BLaER1 (cell line): ENCODE measurements around the gene PCYOX1L.

Experiments used
- H3K27ac ChIP-seq: shearing (Covaris generic); formaldehyde crosslinking; 2 replicates; pipeline ENCODE4 v1.8.1; 2022
- H3K27me3 ChIP-seq: shearing (Covaris generic); formaldehyde crosslinking; 2 replicates; pipeline ENCODE4 v1.8.1; 2022
- H3K36me3 ChIP-seq: shearing (Covaris generic); formaldehyde crosslinking; 2 replicates; pipeline ENCODE4 v1.8.1; 2022
- H3K4me1 ChIP-seq: shearing (Covaris generic); formaldehyde crosslinking; 2 replicates; pipeline ENCODE4 v1.8.1; 2022
- H3K4me2 ChIP-seq: shearing (Covaris generic); formaldehyde crosslinking; 2 replicates; pipeline ENCODE4 v1.8.1; 2022
- H3K4me3 ChIP-seq: shearing (Covaris generic); formaldehyde crosslinking; 2 replicates; pipeline ENCODE4 v1.8.1; 2022
- H3K9ac ChIP-seq: shearing (Covaris generic); formaldehyde crosslinking; 2 replicates; pipeline ENCODE4 v1.8.1; 2022
- H3K9me3 ChIP-seq: shearing (Covaris generic); formaldehyde crosslinking; 2 replicates; pipeline ENCODE4 v1.8.1; 2022
- H4K20me1 ChIP-seq: shearing (Covaris generic); formaldehyde crosslinking; 2 replicates; pipeline ENCODE4 v1.8.1; 2022
- Cebpa-rat ChIP-seq: shearing (Covaris generic); IDR thresholded peaks from 2 replicates; pipeline ENCODE4 v1.8.1; 2022

The PCYOX1L gene

GRCh38 chr5:149402291-149402690 is 44.4 kb downstream of the PCYOX1L start:
- H3K9me3 ChIP-seq, result no peaks in the 10 kb centered on the region
- no peak overlapping the region for H3K27ac ChIP-seq
- TF ChIP-seq Cebpa-rat, result no peak
- no peaks in the 10 kb centered on the region for H3K36me3 ChIP-seq
- peaks cover 28% of the 10 kb centered on the region for H3K4me1 ChIP-seq
- no peaks in the 10 kb centered on the region for H4K20me1 ChIP-seq
- no peak overlapping the region for H3K4me3 ChIP-seq
- no peaks in the 10 kb centered on the region for H3K27me3 ChIP-seq
- no peak overlapping the region for H3K4me2 ChIP-seq
- H3K9ac ChIP-seq, result no peak overlapping the region

DNA sequence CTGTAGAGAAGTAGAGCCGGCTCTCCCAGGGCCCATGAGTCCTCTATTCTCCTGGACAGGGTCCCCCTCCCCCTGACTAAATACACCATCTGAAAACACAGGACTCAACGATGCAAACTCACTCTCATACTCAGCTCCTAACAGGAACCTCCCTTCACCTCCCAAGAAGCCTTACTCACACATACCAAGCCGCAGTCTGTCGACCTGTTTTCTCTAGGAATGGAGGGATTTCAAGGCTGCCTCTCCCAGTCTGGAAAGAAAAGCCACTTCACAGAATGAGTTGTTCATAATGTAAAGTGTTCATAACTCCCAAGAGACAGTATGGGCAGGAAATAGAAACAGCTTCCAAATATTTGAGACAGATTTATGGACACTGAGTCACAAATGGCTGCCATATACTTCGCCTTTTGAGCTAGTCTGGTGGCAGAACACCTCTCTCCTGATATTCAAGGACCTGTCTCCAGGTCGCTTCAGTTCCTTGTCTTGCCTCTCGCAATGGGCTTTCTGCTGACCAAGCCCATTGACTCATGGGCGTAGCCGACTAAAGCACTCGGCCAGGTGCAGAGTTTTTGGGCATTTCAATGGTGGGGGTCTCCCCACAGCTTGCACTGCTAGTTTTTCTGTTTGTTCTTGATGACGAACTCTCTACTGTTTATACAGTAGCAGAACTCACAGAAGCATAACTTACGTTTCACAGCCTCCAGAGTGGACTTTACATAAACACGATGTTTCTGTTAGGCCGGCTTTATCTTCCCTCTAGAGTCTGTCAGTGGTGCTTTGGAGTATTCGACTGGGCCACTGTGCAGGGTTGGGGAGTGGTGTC is 46.3 kb downstream of the PCYOX1L start:
- no peak overlapping the region for H3K4me3 ChIP-seq
- no peaks in the 10 kb centered on the region for H3K36me3 ChIP-seq
- TF ChIP-seq Cebpa-rat, result no peak
- no peak overlapping the region for H3K9ac ChIP-seq
- no peak overlapping the region for H3K27ac ChIP-seq
- H3K4me1 ChIP-seq, result peaks cover 35% of the 10 kb centered on the region
- H3K27me3 ChIP-seq, result no peaks in the 10 kb centered on the region
- no peaks in the 10 kb centered on the region for H4K20me1 ChIP-seq
- no peak overlapping the region for H3K4me2 ChIP-seq
- no peaks in the 10 kb centered on the region for H3K9me3 ChIP-seq

DNA sequence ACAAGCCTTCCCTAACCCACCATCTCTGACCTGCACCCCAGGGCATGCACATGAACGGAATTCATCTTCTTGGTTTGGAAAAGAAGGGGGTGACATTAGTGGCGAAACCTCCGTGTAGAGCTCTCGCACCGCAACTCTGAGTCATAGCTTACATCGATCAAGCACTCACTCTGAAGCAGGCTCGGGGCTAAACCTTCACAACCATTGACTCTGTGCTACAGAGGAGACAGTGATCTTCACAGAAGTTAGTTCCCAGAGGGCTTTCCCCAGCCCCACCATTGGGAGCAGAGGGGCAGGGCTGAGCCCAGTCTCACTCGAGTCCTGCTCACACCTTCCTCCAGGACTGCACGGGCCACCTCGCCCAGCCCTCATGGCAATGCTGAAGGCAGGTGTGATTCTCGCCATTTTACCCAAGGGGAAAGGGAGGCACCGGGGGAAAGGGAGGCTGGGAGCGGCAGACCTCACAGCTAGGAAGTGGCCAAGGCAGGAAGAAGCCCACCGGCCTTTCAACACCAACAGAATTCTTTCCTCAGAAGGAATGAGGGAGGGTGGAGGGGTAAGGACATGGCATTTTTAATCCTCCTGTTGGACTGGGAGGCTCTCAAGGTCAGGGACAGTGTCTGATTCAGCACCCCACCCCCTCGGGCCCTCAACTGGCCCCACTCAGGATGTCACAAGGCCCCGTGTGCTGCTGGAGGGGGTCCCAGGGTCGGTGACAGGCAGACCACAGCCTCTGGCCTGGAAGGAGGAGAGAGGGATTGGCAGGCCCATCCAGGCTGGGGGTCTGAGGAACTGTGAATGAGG is 47.1 kb downstream of the PCYOX1L start:
- Histone ChIP-seq H3K4me2 (peak overlapping the region; percentile 13; the same call in 1 of the 2 replicates), H3K9me3 (no peaks in the 10 kb centered on the region), H3K27me3 (no peaks in the 10 kb centered on the region), H3K4me3 (no peak overlapping the region), H4K20me1 (no peaks in the 10 kb centered on the region), H3K36me3 (no peaks in the 10 kb centered on the region), H3K4me1 (peaks cover 35% of the 10 kb centered on the region), H3K9ac (no peak overlapping the region), H3K27ac (no peak overlapping the region)
- no peak for TF ChIP-seq Cebpa-rat

DNA sequence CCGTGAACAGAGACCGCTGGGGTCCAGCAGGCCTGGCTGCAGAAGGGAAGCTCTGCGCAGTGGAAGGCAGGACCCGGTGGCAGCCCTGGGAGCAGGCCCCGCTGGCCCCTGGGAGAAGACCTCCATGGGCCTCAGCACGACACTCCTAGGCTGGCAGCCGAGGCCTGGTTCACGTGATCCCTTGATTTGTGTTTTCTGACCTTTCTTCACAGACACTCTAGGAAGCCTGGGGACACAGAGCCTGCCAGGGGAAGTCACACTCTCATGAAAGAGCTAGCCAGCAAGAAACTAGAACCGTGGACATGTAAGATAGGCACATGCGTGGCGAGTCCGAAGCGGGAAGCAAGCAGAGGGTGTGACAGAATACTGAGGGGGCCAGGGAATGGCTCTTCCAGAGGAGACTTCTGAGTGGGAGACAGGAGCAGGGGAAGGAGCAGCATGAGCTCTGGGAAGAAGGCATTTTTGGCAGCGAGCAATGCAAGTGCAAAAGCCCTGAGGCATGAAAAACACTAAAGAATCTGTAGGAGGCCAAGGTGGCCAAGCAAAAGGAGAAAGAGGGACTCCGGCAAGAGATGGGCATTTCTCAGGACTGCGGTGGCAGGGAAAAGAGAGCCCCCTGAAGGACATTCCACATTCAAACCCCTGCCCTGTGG is 47.8 kb downstream of the PCYOX1L start:
- TF ChIP-seq Cebpa-rat, result no peak
- H3K4me1 ChIP-seq, result peaks cover 32% of the 10 kb centered on the region
- no peaks in the 10 kb centered on the region for H3K27me3 ChIP-seq
- H3K9ac ChIP-seq, result no peak overlapping the region
- no peaks in the 10 kb centered on the region for H3K9me3 ChIP-seq
- H4K20me1 ChIP-seq, result no peaks in the 10 kb centered on the region
- no peak overlapping the region for H3K27ac ChIP-seq
- no peaks in the 10 kb centered on the region for H3K36me3 ChIP-seq
- H3K4me2 ChIP-seq, result peak overlapping the region; percentile 13; the same call in 1 of the 2 replicates
- H3K4me3 ChIP-seq, result no peak overlapping the region

DNA sequence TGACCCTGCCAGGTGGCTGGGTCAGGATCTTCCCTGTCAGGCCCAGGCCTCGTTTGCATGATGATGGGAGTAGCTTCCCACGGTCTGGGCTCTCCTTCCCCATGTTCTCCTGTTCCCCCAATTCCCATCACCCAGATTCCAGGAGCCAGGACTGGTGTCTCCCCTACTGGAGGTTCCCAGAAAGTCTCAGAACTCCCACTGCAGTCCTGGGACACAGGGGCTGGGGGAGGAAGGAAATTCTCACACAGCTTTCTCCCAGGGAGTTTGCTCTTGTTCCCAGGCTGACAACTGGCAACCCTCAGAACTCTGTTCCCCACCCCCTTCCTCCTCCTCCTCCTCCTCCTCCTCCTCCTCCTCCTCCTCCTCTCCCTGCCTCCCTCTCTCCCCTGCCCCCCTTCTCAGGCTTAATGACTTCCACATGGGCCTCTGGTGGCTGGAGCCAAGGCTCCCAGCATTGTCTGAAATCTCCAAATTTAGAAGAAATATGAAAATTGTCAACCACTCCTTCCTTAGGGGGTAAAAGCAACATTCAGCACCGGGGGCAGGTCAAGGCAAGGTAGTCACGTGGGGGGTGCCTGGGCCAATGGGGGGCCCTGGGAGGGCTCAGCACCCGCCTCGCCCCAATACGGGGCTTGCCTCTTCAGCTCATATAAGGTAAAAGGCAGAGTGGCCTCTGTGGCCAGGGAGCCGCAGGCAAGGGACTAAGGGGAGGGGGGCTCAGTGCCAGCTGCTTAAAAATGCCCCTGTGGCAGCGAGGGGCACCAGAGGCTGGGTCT is 48.5 kb downstream of the PCYOX1L start:
- no peak for TF ChIP-seq Cebpa-rat
- no peaks in the 10 kb centered on the region for H3K27me3 ChIP-seq
- no peak overlapping the region for H3K9ac ChIP-seq
- H4K20me1 ChIP-seq, result no peaks in the 10 kb centered on the region
- no peaks in the 10 kb centered on the region for H3K9me3 ChIP-seq
- H3K27ac ChIP-seq, result no peak overlapping the region
- peak overlapping the region; percentile 26; the same call in 1 of the 2 replicates for H3K4me2 ChIP-seq
- H3K4me3 ChIP-seq, result no peak overlapping the region
- H3K36me3 ChIP-seq, result no peaks in the 10 kb centered on the region
- H3K4me1 ChIP-seq, result peaks cover 29% of the 10 kb centered on the region

- TF ChIP-seq Cebpa-rat, result no peak
- Histone ChIP-seq H3K27me3 (no peaks in the 10 kb centered on the region), H3K4me3 (no peak overlapping the region), H3K9ac (no peak overlapping the region), H3K4me2 (peak overlapping the region; percentile 26; the same call in 1 of the 2 replicates), H3K9me3 (no peaks in the 10 kb centered on the region), H4K20me1 (no peaks in the 10 kb centered on the region), H3K27ac (no peak overlapping the region), H3K36me3 (no peaks in the 10 kb centered on the region), H3K4me1 (peaks cover 29% of the 10 kb centered on the region)
These were observed 49.1 kb downstream of the PCYOX1L start for GRCh38 chr5:149406979-149407306.

GRCh38 chr5:149407323-149408251 is 49.7 kb downstream of the PCYOX1L start:
- H3K9ac ChIP-seq, result no peak overlapping the region
- H4K20me1 ChIP-seq, result no peaks in the 10 kb centered on the region
- no peak for TF ChIP-seq Cebpa-rat
- H3K9me3 ChIP-seq, result no peaks in the 10 kb centered on the region
- no peak overlapping the region for H3K27ac ChIP-seq
- peaks cover 29% of the 10 kb centered on the region for H3K4me1 ChIP-seq
- H3K27me3 ChIP-seq, result no peaks in the 10 kb centered on the region
- no peak overlapping the region for H3K4me2 ChIP-seq
- no peaks in the 10 kb centered on the region for H3K36me3 ChIP-seq
- H3K4me3 ChIP-seq, result no peak overlapping the region

GRCh38 chr5:149408252-149409099 is 50.6 kb downstream of the PCYOX1L start:
- Histone ChIP-seq H3K4me1 (peaks cover 29% of the 10 kb centered on the region), H3K27me3 (no peaks in the 10 kb centered on the region), H3K4me3 (no peak overlapping the region), H3K4me2 (no peak overlapping the region), H3K9me3 (no peaks in the 10 kb centered on the region), H3K27ac (no peak overlapping the region), H3K36me3 (no peaks in the 10 kb centered on the region), H3K9ac (no peak overlapping the region), H4K20me1 (no peaks in the 10 kb centered on the region)
- no peak for TF ChIP-seq Cebpa-rat
